Stimulated activated CD8-positive, alpha-beta memory T cell treated with anti-CD3 and anti-CD28 coated beads, Interleukin-2, amount 100 ng/mL, for 1 hour (primary cell): ENCODE measurements around the gene TAMM41.
A peak's percentile ranks its signal among the peaks of the same experiment; 100 is the strongest.
"Not testable (repeated sequence)": the region's sequence is repeated elsewhere in the genome, so short reads cannot be mapped to it uniquely, and the experiment has no call there.

Source experiments
- DNase-seq, 2 donors: peaks; one replicate each; pipeline ENCODE4 v3.0.0-alpha.2; 2020; ENCODE audit warnings: low read depth in 2 of 2

TAMM41 gene, protein sequence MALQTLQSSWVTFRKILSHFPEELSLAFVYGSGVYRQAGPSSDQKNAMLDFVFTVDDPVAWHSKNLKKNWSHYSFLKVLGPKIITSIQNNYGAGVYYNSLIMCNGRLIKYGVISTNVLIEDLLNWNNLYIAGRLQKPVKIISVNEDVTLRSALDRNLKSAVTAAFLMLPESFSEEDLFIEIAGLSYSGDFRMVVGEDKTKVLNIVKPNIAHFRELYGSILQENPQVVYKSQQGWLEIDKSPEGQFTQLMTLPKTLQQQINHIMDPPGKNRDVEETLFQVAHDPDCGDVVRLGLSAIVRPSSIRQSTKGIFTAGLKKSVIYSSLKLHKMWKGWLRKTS

GRCh38 chr3:11846281-11847266 is at the start of gene TAMM41:
TSS of gene TAMM41 (minus strand) at chr3:11846885. CDS start at chr3:11846636, 249 bp downstream.
- DNase-seq, result peak; percentile 71 to 77

GRCh38 chr3:11878837-11879236 is 32.2 kb upstream of the TAMM41 start:
- no peak for DNase-seq

GRCh38 chr3:11874707-11875106 is 28.0 kb upstream of the TAMM41 start:
- DNase-seq, result not testable (repeated sequence)

- DNase-seq, result not testable (repeated sequence)
Observed at GRCh38 chr3:11863739-11864138, 17.1 kb upstream of the TAMM41 start.

DNA sequence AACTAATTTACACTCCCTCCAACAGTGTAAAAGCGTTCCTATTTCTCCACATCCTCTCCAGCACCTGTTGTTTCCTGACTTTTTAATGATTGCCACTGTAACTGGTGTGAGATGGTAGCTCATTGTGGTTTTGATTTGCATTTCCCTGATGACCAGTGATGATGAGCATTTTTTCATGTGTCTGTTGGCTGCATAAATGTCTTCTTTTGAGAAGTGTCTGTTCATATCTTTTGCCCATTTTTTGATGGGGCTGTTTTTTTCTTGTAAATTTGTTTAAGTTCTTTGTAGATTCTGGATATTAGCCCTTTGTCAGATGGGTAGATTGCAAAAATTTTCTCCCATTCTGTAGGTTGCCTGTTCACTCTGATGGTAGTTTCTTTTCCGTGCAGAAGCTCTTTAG is 15.9 kb upstream of the TAMM41 start:
- not testable (repeated sequence) for DNase-seq

- not testable (repeated sequence) for DNase-seq
Observed at GRCh38 chr3:11862145-11862544, 15.5 kb upstream of the TAMM41 start.

- not testable (repeated sequence) for DNase-seq
Observed at GRCh38 chr3:11860213-11860612, 13.5 kb upstream of the TAMM41 start.

GRCh38 chr3:11853450-11853849 is 6.8 kb upstream of the TAMM41 start:
- DNase-seq, result no peak

DNA sequence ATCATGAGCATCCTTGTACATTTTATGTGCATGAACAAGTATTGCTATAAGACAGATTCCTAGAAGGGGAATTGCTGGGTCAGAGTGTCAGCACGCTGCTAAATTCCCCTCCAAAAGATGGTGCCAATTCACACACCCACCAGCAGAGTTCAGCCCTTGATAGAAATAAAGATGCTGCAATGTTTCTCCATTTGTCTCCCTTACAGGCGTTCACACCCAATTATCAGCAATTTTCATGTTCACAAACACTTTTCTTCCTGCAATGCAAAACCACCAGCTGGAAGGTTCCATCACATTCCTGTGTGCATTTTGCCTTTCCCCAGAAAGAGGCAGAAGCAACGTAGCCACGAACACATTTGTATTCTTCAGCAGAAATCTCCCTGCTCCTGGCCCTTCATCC is 3.3 kb upstream of the TAMM41 start:
- DNase-seq, result no peak

DNA sequence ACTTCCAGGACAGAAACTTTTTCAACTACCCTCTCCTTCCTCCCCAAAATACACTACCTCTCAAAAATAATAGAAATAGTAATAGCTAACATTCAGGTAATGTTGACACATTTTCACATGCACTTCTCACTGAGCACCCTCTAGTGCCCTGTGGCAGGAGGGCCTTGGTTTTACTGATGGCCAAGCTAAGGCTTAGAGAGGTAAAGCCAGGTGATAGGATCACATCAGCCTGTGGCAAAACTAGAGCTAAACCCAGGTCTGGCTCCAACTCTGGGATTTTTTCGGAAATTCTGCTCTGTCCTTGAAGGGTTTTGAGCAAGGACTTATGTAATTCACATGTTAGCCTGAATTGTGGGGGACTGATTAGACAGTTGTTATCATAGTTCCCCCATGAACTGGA is 922 bp upstream of the TAMM41 start:
- no peak for DNase-seq

DNA sequence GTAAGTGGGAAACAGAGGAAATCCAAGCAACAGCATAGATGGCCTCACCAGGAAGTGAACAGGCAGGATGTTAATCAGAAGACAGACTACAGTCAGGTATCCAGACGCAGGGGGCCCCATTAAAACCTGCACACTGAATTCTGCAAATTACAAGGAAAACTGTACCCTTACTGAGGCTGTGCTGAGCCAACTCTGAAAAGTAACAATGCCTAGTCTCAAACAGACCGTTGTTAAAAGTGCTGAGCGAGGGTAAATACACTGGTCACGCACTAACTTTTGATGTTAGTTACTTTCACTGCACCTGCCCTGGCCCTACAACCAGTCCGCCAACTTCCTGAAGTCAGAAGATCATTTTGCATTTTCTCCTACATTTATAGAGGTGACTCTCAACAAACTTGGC is 1.0 kb downstream of the TAMM41 start:
- no peak for DNase-seq

GRCh38 chr3:11844891-11845290 is 1.8 kb downstream of the TAMM41 start:
- no peak for DNase-seq

GRCh38 chr3:11835028-11835639 is 11.6 kb downstream of the TAMM41 start:
- no peak for DNase-seq

GRCh38 chr3:11832981-11833905 is 13.4 kb downstream of the TAMM41 start:
- no peak for DNase-seq

DNA sequence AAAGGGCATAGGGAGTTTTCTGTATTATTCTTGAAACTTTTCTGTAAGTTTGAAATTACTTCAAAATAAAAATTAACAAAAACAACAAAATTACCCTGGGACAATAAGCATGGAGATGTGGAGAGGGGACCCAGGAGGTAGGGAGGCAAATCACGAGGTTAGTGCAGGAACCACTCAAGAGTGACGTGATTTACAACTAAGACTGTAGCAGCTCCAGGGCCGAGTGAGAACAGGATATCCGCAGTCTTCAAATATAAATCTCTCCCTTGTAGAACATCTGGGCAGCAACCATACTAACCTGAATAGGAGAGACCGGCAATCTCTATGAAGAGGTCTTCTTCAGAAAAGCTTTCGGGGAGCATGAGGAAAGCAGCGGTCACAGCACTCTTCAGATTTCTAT is 17.3 kb downstream of the TAMM41 start:
- no peak for DNase-seq

DNA sequence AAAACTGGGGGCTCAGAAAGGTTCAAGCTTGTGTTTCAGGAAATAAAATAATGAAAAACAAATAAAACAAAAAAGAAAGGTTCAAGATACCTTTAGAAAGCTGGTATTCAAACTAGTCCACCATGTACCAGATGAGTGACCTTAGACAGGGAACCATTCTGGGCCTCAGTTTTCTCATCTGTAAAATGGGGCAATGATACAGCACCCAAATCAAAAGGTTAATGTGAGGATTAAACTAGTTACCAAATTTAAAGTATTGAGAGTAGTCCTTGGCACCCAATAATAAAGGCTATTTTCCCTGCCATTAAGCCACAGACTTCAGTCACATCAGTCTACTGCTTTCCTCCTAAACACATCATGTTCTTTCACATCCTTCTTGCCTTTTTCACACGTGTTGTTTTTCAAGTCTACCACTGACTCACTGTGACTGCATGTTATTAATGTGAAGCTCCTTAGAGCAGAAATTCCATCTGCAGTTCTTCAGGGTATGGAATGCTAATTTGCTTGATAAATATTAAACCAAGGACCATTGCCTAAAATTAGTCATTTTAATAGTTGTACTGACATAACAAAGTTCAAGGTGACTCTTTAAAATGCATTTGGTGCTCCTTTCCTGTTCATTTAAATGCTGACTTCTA is 19.9 kb downstream of the TAMM41 start:
- no peak for DNase-seq

DNA sequence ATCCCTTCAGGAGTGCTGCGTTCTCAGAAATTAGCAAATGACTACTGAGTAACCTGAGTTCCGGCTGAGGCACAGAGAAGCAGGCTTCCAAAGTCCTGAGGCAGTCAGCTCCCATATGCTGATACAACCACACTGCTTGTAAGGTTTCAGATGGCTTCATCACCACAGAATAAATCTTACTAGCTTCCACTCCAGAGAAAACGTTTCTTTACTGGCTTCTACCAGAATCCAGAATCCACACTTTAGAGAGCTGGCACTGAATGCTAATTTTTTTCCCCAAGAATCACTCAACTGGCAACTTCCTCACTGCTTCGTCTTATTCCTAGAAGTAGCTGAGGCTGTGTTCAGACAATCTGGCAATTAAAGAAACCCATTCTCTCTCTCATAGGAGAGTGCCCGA is 21.4 kb downstream of the TAMM41 start:
- DNase-seq, result no peak

DNA sequence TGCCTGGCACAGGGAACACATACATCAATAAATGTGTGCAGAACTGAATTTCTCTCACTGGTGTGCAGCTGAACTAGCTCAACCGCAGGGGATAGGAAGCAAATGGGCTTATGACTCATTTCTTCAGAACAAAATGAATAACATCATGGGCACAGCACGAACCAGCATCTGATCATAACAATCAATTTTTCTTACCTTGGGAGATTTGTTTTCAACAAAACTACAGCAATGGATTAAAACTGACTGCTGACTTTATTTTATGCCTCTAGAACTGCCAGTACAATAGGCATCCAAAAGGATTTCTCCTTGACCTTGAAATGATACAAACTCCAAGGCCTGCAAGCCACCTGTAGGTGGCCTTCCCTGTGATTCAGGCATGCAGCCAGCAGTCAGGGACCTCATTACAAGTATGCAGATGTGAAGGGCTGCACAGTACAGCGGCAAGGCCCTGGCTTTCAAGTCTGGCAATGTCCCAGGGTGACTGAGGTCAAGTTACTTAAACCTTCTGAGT is 26.1 kb downstream of the TAMM41 start:
- DNase-seq, result no peak

DNA sequence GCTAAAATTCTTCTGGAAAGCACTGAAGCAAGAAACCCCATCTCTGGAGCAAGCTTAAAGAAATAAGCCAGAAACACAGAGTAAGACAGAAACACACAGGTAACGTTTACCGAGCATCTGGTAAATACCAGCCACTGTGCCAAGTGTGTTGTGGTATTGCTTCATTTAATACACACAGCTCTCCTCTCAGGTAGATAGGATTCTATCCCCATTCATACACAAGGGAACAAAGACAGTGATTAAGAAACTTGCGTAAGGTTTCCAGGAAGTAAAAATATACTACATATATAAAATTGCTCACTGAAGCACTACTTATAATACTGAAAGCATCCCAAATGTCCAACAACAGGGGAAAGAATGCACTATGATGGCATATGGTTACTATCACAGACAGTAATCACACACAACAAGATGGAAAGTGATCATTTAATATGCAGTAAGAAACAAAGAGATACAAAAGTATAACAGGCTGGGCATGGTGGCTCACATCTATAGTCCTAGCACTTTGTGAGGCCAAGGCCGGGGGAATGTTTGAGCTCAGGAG is 27.5 kb downstream of the TAMM41 start:
- DNase-seq, result no peak

- DNase-seq, result no peak
Observed at GRCh38 chr3:11818033-11818432, 28.7 kb downstream of the TAMM41 start.
